AG09319 (cell line): ENCODE results near the gene BCL6.

ENCODE experiments used
- DNase-seq: peaks from one replicate; pipeline ENCODE4 v3.0.0-alpha.2; 2010; ENCODE audit warnings: low read depth; ENCODE audit errors: extremely low read depth
- CTCF ChIP-seq: IDR thresholded peaks from 2 replicates; pipeline ENCODE4 v1.5.1; 2011; ENCODE audit warnings: low read depth, mild to moderate bottlenecking, inconsistent platforms, low read length, moderate library complexity

BCL6 gene

DNA sequence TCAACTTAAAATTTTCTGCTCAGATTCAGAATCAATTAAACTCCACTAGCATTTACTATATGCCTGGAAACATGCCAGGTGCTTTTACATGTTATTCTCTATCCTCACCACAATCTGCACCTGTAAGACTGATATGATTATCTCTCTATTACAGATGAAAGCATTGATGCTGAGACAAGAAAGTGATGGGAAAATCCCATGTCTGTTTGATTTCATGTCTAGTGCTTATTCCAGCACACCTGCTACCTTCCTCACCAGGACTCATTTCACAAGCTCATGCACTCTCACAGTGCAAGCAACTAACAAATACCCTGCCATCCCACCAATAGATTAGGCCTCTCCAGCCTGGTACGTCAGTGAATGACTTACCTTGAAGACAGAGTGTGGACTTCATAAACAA, 25.0 kb upstream of the BCL6 start:
- TF ChIP-seq CTCF, result no peak
- DNase-seq, result no peak

DNA sequence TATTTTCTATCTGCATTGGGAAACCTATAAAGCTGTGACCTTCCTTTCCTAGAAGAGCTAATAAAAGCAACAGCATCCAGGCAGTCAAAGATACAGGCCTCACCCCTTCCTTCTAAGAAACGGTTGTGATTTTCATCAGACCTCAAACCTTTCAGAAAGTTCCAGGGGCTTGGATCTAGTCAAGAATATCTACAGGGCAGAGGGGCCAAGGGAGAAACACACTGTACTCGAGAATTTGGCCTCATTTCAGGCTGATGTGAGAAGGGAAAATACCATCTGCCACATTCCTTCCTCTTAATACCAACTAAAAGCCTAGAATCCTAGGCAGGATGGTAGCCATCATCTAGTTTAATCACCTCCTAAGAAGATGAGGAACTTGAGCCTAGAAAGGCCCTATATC, 24.5 kb upstream of the BCL6 start:
- no peak for DNase-seq
- TF ChIP-seq CTCF, result no peak

GRCh38 chr3:187767266-187768012, 22.2 kb upstream of the BCL6 start:
- DNase-seq, result no peak
- no peak for TF ChIP-seq CTCF

DNA sequence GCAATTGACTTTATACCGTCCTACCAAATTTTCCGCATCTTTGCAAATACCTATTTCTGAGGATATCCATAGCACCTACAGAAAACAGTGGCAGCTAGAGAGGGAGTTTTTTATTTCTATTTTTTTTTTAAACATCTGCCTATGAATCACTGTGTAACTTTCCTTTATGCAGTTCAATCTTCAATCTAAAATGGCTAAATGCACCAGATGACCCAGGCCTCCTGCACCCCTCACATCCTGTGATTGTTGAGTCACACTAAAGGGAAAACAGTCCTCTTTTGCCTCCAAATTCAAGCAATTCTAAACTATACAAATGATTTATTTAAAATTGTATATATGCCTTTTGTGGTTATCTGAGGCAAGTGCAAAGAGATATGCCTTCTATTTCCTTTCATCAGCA, 20.1 kb upstream of the BCL6 start:
- DNase-seq, result no peak
- no peak for TF ChIP-seq CTCF

- no peak for DNase-seq
- no peak for TF ChIP-seq CTCF
These were observed 18.8 kb upstream of the BCL6 start for GRCh38 chr3:187763850-187764648.

DNA sequence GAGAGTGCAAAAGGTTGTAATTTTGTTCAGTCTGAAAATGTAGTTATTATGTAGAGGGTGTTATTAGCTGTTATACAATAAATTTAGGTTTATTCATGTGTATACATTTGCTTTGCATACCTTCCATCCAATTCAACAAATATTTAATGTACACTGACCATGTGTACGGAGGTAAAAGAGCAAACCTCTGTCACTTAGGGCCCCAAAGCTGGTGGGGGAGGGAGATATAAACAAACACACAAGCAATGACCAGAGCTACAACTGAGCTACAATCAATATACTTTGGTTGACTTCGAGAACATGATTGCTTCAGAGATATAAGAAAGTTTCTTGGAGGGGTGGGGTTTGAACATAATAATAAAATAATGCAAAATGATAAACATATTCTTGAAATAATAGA, 17.5 kb upstream of the BCL6 start:
- DNase-seq, result no peak
- no peak for TF ChIP-seq CTCF

DNA sequence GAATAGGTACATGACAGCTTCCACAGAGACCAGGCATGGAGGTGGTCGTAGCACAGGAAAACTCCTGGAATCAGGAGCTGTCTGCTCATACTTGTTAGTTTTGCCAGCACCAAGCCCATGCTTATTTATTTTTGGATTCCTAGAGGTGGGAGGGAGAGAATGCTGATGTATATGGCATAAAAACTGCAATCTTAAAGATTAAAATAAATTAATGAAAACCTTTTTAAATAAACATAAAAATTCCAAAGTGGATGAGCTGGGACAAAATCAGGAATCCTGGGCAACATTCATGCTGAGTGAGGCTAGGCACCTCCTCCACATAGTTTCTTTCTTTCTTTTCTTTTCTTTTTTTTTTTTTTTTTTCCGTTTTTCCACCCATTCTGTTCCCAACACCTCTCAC, 14.3 kb upstream of the BCL6 start:
- TF ChIP-seq CTCF, result no peak
- DNase-seq, result no peak
